ENCODE measurements around the gene TACC3.

GRCh38 chr4:1792832-1793495 is 71.6 kb downstream of the TACC3 start, which contains the start of gene FGFR3:
- no peak for TF ChIP-seq STAT6 (CRISPR knock-in tag; conservative IDR thresholded peaks at IDR 0.05; ENCODE audit: low read depth)
- TF ChIP-seq CTCF (IDR thresholded peaks at IDR 0.05), result no peak

Data from WTC11 (cell line).